DMS 273 (cell line): Measurements from ENCODE around the gene RNF126.
"Not testable (repeated sequence)": the region's sequence is repeated elsewhere in the genome, so short reads cannot be mapped to it uniquely, and the experiment has no call there.

Experiments used
- DNase-seq: peaks from one replicate; lab custom pipeline; 2025; ENCODE audit not compliant: unreplicated experiment; lab: John Stamatoyannopoulos, UW

RNF126 gene

GRCh38 chr19:662962-663681, at the start of gene RNF126:
TSS of gene RNF126 (minus strand) at chr19:663214. CDS start at chr19:663121, 93 bp downstream.
- DNase-seq = peak; percentile 98

GRCh38 chr19:711254-711653, 48.2 kb upstream of the RNF126 start:
- peak; percentile 46 for DNase-seq

GRCh38 chr19:710767-711166, 47.8 kb upstream of the RNF126 start:
- peak; percentile 41 for DNase-seq

GRCh38 chr19:709965-710571, 47.1 kb upstream of the RNF126 start:
- no peak for DNase-seq

- no peak for DNase-seq
Measured at GRCh38 chr19:709196-709964, 46.4 kb upstream of the RNF126 start.

GRCh38 chr19:708154-709143, 45.4 kb upstream of the RNF126 start, which contains the start of gene PALM:
TSS of gene PALM (plus strand) at chr19:708935. CDS start at chr19:709147, 212 bp downstream.
- DNase-seq = peak; percentile 73

- DNase-seq = no peak
Measured at GRCh38 chr19:704447-704741, 41.4 kb upstream of the RNF126 start.

GRCh38 chr19:703651-704446, 40.8 kb upstream of the RNF126 start:
- peak; percentile 68 for DNase-seq

- no peak for DNase-seq
Measured at GRCh38 chr19:703329-703650, 40.3 kb upstream of the RNF126 start.

GRCh38 chr19:702847-703246, 39.8 kb upstream of the RNF126 start:
- not testable (repeated sequence) for DNase-seq

- DNase-seq = peak; percentile 35
Measured at GRCh38 chr19:699885-700284, 36.9 kb upstream of the RNF126 start.

GRCh38 chr19:698529-698928, 35.5 kb upstream of the RNF126 start:
- DNase-seq = not testable (repeated sequence)

GRCh38 chr19:695352-695949, 32.4 kb upstream of the RNF126 start, which contains the start of gene PRSS57:
TSS of gene PRSS57 (minus strand) at chr19:695452. CDS start at chr19:695430, 22 bp downstream.
- DNase-seq = no peak

GRCh38 chr19:694481-695351, 31.7 kb upstream of the RNF126 start:
- DNase-seq = no peak

GRCh38 chr19:690203-690602, 27.2 kb upstream of the RNF126 start:
- DNase-seq = no peak

- no peak for DNase-seq
Measured at GRCh38 chr19:688992-689391, 26.0 kb upstream of the RNF126 start.

GRCh38 chr19:688214-688613, 25.2 kb upstream of the RNF126 start:
- DNase-seq = no peak

- no peak for DNase-seq
Measured at GRCh38 chr19:687569-688166, 24.7 kb upstream of the RNF126 start.
